Upper lobe of left lung (tissue), 6 donors: Measurements from ENCODE around the gene MRGPRD. TPM values are rescaled to one million over a fixed set of nuclear protein-coding genes. Genes with fewer than 3 reads are reported as not detected.

Source experiments
- ATAC-seq, 2 donors: fragments of 200-7000 bp; cut with Tn5 transposase; one replicate each; pipeline ENCODE4 v1.9.1; 2022; ENCODE audit warnings: mild to moderate bottlenecking in 2 of 2, moderate library complexity in 2 of 2; ENCODE audit not compliant: low FRiP score in 2 of 2
- DNase-seq, 2 donors: peaks; one replicate each; pipeline ENCODE4 v3.0.0-alpha.2; 2019 to 2020
- H3K27ac ChIP-seq, 4 donors: fragments of 200-600 bp; sonication (generic); one replicate each; pipeline ENCODE4 v1.5.1; 2016 to 2019
- H3K27me3 ChIP-seq, 4 donors: fragments of 200-600 bp; sonication (generic); one replicate each; pipeline ENCODE4 v1.5.1; 2017 to 2019
- H3K36me3 ChIP-seq, 4 donors: fragments of 200-600 bp; sonication (generic); one replicate each; pipeline ENCODE4 v1.5.1; 2016 to 2019
- H3K4me1 ChIP-seq, 4 donors: fragments of 200-600 bp; sonication (generic); one replicate each; pipeline ENCODE4 v1.5.1; 2018 to 2019
- H3K4me3 ChIP-seq, 4 donors: fragments of 200-600 bp; sonication (generic); one replicate each; pipeline ENCODE4 v1.5.1; 2017 to 2019; ENCODE audit warnings: mild to moderate bottlenecking in 2 of 4, moderate library complexity in 1 of 4
- H3K9me3 ChIP-seq, 4 donors: fragments of 200-600 bp; sonication (generic); one replicate each; pipeline ENCODE4 v1.5.1; 2018 to 2019
- EP300 ChIP-seq, 4 donors: sonication (generic); formaldehyde crosslinking; IDR thresholded peaks; one replicate each; pipeline ENCODE4 v1.5.1; 2017; ENCODE audit warnings: antibody characterized with exemption in 4 of 4, control low read depth in 2 of 4
- POLR2A ChIP-seq, 4 donors: fragments of 450-650 bp; IDR thresholded peaks; one replicate each; pipeline ENCODE4 v1.5.1; 2016 to 2017; ENCODE audit warnings: antibody characterized with exemption in 4 of 4, mild to moderate bottlenecking in 2 of 4
- POLR2AphosphoS5 ChIP-seq, 2 donors: sonication (generic); formaldehyde crosslinking; IDR thresholded peaks; one replicate each; pipeline ENCODE4 v1.5.1; 2017; ENCODE audit warnings: antibody characterized with exemption in 2 of 2
- WGBS, 2 donors: methylation state at CpG; one replicate each; pipeline ENCODE4 v1.1.5; 2017 to 2018; 5-methylcytosine and 5-hydroxymethylcytosine counted together
- total RNA-seq, 6 donors: library from RNA; depleted of rRNA in 4 of 6; stranded (reverse); fragments of >200 nt in 4 of 6; gene quantifications; one replicate each; pipeline versions ENCODE4 v1.1.0 to v1.2.1, GENCODE V29; 2016 to 2021
- TF ChIP-seq, protein P1 (sequence below), 6 experiments: fragments of 450-650 bp in 4 of 6; fragments of 200-600 bp in 2 of 6; sonication (generic) in 2 of 6; IDR thresholded peaks; one replicate each; pipeline ENCODE4 v1.5.1; 2016 to 2019; ENCODE audit warnings: antibody characterized with exemption in 6 of 6
- donor health status: DM: no; HTN: no; CAD: no; lungs with moderate emphysema.
- donor health status: DM: no; HTN: yes; CAD: no; lungs with severe emphysema.

The MRGPRD gene
- total RNA-seq, 6 donors from 2014 or later = not detected

DNA sequence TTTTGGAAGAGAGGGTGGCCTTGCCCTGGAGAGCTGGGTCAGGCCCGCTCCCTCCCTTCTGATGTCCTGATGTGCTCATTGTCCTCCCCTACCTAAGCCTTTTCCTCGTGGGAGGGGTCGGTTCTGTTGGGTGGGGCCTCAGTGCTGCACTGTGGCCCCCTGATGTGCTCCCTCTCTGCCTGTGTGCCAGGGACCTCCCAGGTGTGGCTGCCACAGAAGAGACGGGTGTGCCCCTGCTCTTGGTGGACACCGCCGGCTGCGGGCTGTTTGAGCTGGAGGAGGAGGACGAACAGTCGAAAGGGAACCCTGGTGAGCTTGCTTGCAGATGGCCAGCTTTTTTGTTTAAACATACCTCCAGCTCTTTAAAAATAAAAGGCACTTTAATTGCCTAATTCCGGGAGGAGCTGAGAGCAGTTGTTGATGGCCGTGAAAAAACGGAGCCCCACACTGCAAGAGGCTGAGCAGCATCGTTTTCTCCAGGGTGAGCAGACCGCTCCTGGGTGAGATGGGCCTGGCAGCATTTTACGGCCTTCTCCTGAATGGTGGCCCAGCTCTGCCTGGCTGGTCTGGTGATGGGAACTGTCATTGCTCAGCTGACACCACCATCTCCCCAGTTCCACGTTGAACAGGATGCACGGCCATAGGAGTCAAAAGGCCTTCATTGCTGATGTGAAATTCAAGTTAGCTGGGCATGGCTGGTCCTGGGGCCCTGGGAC is 47.0 kb downstream of the MRGPRD start:
- DNase-seq (no peak), ATAC-seq (no peak)
- no peaks in the 10 kb centered on the region for H3K27me3 ChIP-seq
- TF ChIP-seq POLR2A (IDR thresholded peaks at IDR 0.05) = no peak
- TF ChIP-seq, protein P1, sequence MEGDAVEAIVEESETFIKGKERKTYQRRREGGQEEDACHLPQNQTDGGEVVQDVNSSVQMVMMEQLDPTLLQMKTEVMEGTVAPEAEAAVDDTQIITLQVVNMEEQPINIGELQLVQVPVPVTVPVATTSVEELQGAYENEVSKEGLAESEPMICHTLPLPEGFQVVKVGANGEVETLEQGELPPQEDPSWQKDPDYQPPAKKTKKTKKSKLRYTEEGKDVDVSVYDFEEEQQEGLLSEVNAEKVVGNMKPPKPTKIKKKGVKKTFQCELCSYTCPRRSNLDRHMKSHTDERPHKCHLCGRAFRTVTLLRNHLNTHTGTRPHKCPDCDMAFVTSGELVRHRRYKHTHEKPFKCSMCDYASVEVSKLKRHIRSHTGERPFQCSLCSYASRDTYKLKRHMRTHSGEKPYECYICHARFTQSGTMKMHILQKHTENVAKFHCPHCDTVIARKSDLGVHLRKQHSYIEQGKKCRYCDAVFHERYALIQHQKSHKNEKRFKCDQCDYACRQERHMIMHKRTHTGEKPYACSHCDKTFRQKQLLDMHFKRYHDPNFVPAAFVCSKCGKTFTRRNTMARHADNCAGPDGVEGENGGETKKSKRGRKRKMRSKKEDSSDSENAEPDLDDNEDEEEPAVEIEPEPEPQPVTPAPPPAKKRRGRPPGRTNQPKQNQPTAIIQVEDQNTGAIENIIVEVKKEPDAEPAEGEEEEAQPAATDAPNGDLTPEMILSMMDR (IDR thresholded peaks at IDR 0.05) = no peak
- TF ChIP-seq EP300 (IDR thresholded peaks at IDR 0.05) = no peak
- no peak for TF ChIP-seq POLR2AphosphoS5 (IDR thresholded peaks at IDR 0.05)
- H3K4me1 ChIP-seq = no peaks in the 10 kb centered on the region
- H3K36me3 ChIP-seq = peaks cover 23 to 89% (median 81%) of the 10 kb centered on the region in 4 donors
- H3K27ac ChIP-seq = no peak overlapping the region
- H3K4me3 ChIP-seq = no peak overlapping the region
- no peaks in the 10 kb centered on the region for H3K9me3 ChIP-seq
- WGBS, 2 donors = 92 to 94% methylated on average over 16 to 17 of the region's 17 CpGs

DNA sequence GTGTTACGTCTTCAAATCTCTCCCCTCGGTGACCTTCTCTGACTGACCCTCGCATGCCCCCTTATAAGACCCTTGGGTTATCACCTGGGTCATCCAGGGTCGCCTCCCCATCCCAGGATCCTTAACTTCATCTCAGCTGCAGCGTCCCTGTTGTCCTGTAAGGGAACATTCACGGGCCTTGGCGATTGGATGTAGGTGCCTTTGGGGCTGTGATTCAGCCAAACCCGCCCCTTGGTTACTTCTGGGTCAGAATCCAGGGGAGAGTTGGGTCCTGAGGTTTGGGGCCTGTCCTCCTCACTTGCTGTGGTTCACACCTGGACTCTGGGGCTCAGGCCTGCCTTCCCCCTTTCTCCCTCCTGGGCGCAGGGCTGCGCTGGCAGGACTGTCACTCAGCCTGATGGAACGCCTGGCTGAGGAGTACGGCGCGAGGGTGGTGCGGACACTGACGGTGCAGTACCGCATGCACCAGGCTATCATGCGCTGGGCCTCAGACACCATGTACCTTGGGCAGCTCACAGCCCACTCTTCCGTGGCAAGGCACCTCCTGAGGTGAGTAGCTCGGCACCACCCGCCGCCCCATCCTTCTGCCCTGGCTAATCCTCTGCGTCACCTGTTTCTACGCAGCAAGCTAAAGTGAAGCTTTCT is 47.7 kb downstream of the MRGPRD start:
- ATAC-seq (no peak), DNase-seq (peak in 1 of 2 donors; percentile 63)
- peaks cover 25 to 89% (median 78%) of the 10 kb centered on the region in 4 donors for H3K36me3 ChIP-seq

DNA sequence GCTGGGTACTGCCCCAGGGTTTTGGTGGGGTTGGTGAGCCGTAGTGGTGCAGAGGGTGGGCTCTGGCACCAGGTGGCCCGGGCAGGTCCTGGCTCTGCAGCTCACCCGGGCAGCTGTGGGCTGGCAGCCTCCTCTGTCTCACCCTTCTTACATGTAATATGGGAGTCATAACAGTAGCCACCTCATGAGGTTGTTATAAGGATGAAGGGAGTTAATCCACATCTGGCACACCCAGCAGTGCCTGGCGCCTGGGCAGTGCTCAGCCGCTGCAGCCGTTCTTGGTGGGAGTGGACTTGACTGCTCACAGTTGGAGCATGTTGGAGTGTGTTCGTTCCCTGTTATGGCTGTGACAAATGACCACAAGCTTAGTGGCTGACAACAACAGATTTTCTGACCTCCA is 48.4 kb downstream of the MRGPRD start:
- Histone ChIP-seq H3K27me3 (no peaks in the 10 kb centered on the region), H3K9me3 (no peaks in the 10 kb centered on the region), H3K27ac (no peak overlapping the region), H3K4me1 (peaks cover 0 to 11% (median 2%) of the 10 kb centered on the region in 4 donors), H3K36me3 (peaks cover 25 to 89% (median 71%) of the 10 kb centered on the region in 4 donors), H3K4me3 (no peak overlapping the region)
- DNase-seq (peak in 1 of 2 donors; percentile 55), ATAC-seq (no peak)
- TF ChIP-seq, protein P1 (IDR thresholded peaks at IDR 0.05) = no peak
- TF ChIP-seq POLR2A (IDR thresholded peaks at IDR 0.05) (no peak), POLR2AphosphoS5 (IDR thresholded peaks at IDR 0.05) (no peak), EP300 (IDR thresholded peaks at IDR 0.05) (no peak)
- 82 to 92% methylated on average over 7 of the region's 7 CpGs for WGBS, 2 donors

More for the DNA sequence above, 47.7 kb downstream of the MRGPRD start:
- no peaks in the 10 kb centered on the region for H3K9me3 ChIP-seq
- no peak overlapping the region for H3K27ac ChIP-seq
- TF ChIP-seq EP300 (IDR thresholded peaks at IDR 0.05) = no peak
- TF ChIP-seq, protein P1 (IDR thresholded peaks at IDR 0.05) = no peak
- TF ChIP-seq POLR2A (IDR thresholded peaks at IDR 0.05) = no peak
- no peak for TF ChIP-seq POLR2AphosphoS5 (IDR thresholded peaks at IDR 0.05)
- peaks cover 0 to 6% (median 0%) of the 10 kb centered on the region in 4 donors for H3K4me1 ChIP-seq
- H3K4me3 ChIP-seq = no peak overlapping the region
- H3K27me3 ChIP-seq = no peaks in the 10 kb centered on the region
- 97% methylated on average over 16 to 24 of the region's 24 CpGs for WGBS, 2 donors

DNA sequence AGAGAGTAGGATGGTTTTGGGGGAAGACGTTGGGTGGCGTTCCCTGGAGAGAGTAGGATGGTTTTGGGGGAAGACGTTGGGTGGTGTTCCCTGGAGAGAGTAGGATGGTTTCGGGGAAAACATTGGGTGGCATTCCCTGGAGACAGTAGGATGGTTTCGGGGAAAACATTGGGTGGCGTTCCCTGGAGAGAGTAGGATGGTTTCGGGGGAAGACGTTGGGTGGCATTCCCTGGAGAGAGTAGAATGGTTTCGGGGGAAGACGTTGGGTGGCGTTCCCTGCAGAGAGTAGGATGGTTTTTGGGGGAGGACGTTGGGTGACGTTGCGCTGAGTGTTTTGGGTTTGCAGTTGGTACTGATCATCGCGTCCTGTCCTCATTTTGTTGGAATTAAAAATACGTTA is 48.9 kb downstream of the MRGPRD start:
- Histone ChIP-seq H3K36me3 (peaks cover 23 to 89% (median 68%) of the 10 kb centered on the region in 4 donors), H3K27ac (no peak overlapping the region), H3K27me3 (no peaks in the 10 kb centered on the region), H3K9me3 (no peaks in the 10 kb centered on the region), H3K4me1 (peaks cover 0 to 11% (median 2%) of the 10 kb centered on the region in 4 donors), H3K4me3 (no peak overlapping the region)
- ATAC-seq (no peak), DNase-seq (no peak)
- no peak for TF ChIP-seq EP300 (IDR thresholded peaks at IDR 0.05)
- TF ChIP-seq, protein P1 (IDR thresholded peaks at IDR 0.05) = no peak
- WGBS, 2 donors = 87 to 93% methylated on average over 17 of the region's 17 CpGs
